ENCODE data around the gene UGGT2.
"Not testable (repeated sequence)": the region's sequence is repeated elsewhere in the genome, so short reads cannot be mapped to it uniquely, and the experiment has no call there.

Gene UGGT2

DNA sequence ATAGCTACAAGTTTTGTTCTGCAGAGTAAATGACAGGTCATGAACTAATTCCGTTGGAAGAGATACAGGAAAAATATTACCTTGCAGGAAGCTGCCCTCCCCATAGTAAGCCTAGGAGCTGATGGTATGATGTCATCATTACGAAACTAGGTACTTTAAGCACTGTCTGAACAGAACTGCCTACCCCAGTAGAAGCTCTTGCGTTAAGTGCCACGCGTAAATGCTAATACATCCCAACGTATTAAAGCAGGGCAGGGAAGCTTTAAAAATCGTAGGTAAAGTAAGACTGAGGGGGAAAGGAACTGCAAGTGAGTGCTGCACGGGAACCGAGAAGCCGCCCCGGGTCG is 572 bp downstream of the UGGT2 start:
- DNase-seq (ENCODE audit: low spot score), result peak; percentile 64
- peak overlapping the region; percentile 81 for H3K27ac ChIP-seq
- POLR2A ChIA-PET (ENCODE audit: low non-redundant PET), result interaction anchor here (0.6 to 0.9 kb wide), 2 partner anchors 25 to 953 kb away, joined by 3 read pairs; no protein-coding TSS in a partner anchor
- TF ChIP-seq, protein P1, sequence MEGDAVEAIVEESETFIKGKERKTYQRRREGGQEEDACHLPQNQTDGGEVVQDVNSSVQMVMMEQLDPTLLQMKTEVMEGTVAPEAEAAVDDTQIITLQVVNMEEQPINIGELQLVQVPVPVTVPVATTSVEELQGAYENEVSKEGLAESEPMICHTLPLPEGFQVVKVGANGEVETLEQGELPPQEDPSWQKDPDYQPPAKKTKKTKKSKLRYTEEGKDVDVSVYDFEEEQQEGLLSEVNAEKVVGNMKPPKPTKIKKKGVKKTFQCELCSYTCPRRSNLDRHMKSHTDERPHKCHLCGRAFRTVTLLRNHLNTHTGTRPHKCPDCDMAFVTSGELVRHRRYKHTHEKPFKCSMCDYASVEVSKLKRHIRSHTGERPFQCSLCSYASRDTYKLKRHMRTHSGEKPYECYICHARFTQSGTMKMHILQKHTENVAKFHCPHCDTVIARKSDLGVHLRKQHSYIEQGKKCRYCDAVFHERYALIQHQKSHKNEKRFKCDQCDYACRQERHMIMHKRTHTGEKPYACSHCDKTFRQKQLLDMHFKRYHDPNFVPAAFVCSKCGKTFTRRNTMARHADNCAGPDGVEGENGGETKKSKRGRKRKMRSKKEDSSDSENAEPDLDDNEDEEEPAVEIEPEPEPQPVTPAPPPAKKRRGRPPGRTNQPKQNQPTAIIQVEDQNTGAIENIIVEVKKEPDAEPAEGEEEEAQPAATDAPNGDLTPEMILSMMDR (conservative IDR thresholded peaks at IDR 0.05; ENCODE audit: low read depth), result no peak
- CTCF ChIA-PET, result interaction anchor here (0.6 kb wide), 1 partner anchor 218 kb away, joined by 5 read pairs; no protein-coding TSS in a partner anchor

DNA sequence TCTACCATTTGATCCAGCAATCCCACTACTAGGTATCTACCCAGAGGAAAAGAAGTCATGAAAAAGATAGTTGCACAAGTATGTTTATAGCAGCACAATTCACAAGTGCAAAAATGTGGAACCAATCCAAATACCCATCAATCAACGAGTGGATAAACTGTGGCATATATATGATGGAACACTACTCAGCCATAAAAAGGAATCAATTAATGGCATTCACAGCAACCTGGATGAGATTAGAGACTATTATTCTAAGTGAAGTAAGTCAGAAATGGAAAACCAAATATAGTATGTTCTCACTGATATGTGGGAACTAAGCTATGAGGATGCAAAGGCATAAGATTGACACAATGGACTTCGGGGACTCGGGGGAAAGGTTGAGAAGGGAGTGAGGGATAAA is 1.3 kb downstream of the UGGT2 start:
- CTCF ChIA-PET, result interaction anchor here (0.6 kb wide), 1 partner anchor 217 kb away, joined by 5 read pairs; no protein-coding TSS in a partner anchor
- DNase-seq (ENCODE audit: low spot score); H3K27ac ChIP-seq; POLR2A ChIA-PET (ENCODE audit: low non-redundant PET): not testable (repeated sequence)

DNA sequence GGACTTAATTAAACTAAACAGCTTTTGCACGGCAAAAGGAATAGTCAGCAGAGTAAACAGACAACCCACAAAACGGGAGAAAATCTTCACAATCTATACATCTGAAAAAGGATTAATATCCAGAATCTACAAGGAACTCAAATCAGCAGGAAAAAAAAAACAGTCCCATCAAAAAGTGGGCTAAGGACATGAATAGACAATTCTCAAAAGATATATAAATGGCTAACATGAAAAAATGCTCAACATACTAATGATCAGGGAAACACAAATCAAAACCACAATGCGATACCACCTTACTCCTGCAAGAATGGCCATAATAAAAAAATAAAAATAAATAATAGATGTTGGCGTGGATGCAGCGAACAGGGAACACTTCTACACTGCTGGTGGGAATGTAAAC is 1.7 kb downstream of the UGGT2 start:
- DNase-seq (ENCODE audit: low spot score); POLR2A ChIA-PET (ENCODE audit: low non-redundant PET); CTCF ChIA-PET; H3K27ac ChIP-seq: not testable (repeated sequence)

DNA sequence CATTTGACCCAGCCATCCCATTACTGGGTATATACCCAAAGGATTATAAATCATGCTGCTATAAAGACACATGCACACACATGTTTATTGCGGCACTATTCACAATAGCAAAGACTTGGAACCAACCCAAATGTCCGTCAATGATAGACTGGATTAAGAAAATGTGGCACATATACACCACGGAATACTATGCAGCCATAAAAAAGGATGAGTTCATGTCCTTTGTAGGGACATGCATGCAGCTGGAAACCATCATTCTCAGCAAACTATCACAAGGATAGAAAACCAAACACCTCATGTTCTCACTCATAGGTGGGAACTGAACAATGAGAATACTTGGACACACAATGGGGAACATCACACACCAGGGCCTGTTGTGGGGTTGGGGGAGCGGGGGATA is 2.2 kb downstream of the UGGT2 start:
- H3K27ac ChIP-seq; POLR2A ChIA-PET (ENCODE audit: low non-redundant PET); DNase-seq (ENCODE audit: low spot score); CTCF ChIA-PET: not testable (repeated sequence)

DNA sequence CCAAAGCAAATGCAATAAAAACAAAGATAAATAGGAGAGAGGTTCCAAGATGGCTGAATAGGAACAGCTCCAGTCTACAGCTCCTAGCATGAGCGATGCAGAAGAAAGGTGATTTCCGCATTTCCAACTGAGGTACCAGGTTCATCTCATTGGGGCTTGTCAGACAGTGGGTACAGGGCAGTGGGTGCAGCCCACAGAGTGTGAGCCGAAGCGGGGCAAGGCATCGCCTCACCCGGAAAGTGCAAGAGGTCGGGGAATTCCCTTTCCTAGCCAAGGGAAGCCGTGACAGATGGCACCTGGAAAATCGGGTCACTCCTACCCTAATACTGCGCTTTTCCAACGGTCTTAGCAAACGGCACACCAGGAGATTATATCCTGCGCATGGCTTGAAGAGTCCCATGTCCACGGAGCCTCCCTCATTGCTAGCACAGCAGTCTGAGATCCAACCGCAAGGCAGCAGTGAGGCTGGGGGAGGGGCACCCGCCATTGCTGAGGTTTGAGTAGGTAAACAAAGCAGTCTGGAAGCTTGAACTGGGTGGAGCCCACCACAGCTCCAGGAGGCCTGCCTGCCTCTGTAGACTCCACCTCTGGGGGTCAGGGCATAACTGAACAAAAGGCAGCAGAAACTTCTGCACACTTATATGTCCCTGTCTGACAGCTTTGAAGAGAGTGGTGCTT is 6.6 kb downstream of the UGGT2 start:
- POLR2A ChIA-PET (ENCODE audit: low non-redundant PET); CTCF ChIA-PET: not testable (repeated sequence)

DNA sequence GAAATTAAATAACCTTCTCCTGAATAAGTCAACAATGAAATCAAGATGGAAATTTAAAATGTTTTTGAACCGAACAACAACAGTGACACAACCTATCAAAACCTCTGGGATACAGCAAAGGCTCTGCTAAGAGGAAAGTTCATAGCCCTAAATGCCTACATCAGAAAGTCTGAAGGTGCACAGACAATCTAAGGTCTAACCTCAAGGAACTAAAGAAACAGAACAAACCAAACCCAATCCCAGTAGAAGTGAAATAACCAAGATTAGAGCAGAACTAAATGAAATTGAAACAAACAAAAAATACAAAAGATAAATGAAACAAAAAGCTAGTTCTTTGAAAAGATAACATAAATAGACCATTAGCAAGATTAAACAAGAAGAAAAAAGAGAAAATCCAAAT is 9.0 kb downstream of the UGGT2 start:
- POLR2A ChIA-PET (ENCODE audit: low non-redundant PET), result no interaction called here
- DNase-seq (ENCODE audit: low spot score), result no peak
- TF ChIP-seq, protein P1 (conservative IDR thresholded peaks at IDR 0.05; ENCODE audit: low read depth), result no peak
- no peak overlapping the region for H3K27ac ChIP-seq
- CTCF ChIA-PET, result no interaction called here

More for the DNA sequence above, 6.6 kb downstream of the UGGT2 start:
- DNase-seq (ENCODE audit: low spot score); H3K27ac ChIP-seq: not testable (repeated sequence)

DNA sequence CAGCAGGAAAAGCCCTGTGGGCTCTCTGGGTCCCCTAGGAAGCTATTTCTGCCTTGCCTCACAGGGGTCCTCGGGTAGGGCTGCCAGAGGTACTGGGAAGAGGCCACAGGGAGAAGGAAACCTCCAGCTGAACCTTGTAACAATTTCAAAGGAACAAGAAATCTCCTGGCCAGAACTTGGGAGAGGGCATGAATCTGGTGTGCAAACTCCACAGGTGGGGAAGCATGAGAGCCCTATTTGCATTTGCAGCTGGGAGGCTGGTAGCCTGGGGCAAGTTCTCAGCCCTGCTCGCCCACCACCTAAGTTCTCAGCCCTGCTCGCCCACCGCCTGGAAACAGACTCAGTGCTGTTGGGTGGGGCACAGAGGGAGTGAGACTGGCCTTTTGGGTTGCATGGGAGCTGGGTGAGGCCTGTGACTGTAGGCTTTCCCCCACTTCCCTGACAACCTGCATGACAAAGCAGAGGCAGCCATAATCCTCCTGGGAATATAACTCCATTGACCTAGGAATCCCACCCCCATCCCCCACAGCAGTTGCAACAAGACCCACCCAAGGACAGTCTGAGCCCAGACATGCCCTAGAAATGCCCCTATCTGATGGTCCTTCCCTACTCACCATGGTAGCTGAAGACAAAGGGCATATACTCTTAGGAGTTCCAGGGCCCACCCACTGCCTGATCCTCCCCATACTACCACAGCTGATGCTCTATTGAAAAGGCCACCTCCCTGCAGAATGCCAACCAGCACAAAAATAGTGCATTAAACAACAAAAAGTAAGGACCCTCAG is 11.7 kb downstream of the UGGT2 start:
- DNase-seq (ENCODE audit: low spot score), result no peak

DNA sequence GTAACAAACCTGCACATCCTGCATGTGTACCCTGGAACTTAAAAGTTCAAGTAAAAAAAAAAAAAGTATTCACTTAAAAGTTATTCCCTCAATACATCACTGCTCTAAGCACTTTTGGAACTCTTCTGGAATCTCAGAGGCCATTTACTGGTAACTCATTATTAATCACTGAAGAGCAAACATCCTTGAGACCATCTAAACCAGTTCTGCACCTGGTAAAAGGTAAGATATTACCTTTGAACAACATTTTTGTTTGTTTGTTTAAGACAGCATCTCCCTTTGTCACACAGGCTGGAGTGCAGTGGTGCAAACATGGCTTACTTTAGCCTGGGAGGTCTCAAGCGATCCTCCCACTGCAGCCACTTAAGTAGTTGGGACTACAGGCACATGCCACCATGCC is 16.7 kb downstream of the UGGT2 start:
- TF ChIP-seq, protein P1 (conservative IDR thresholded peaks at IDR 0.05; ENCODE audit: low read depth), result no peak
- no peak for DNase-seq (ENCODE audit: low spot score)
- no peak overlapping the region for H3K27ac ChIP-seq
- ChIA-PET POLR2A (ENCODE audit: low non-redundant PET) (no interaction called here), CTCF (no interaction called here)

More for the DNA sequence above, 11.7 kb downstream of the UGGT2 start:
- TF ChIP-seq, protein P1 (conservative IDR thresholded peaks at IDR 0.05; ENCODE audit: low read depth), result no peak
- no peak overlapping the region for H3K27ac ChIP-seq
- ChIA-PET POLR2A (ENCODE audit: low non-redundant PET) (no interaction called here), CTCF (interaction anchor here (0.6 kb wide), 1 partner anchor 115 kb away, joined by 3 read pairs; no protein-coding TSS in a partner anchor)
